ENCODE measurements around the gene SLC25A19.

- TF ChIP-seq EP300 (IDR thresholded peaks at IDR 0.05) (no peak), CTCF (IDR thresholded peaks at IDR 0.05) (no peak), POLR2AphosphoS5 (IDR thresholded peaks at IDR 0.05) (no peak)
Measured at GRCh38 chr17:75335315-75335714, 46.1 kb upstream of the SLC25A19 start.

Measured in upper lobe of left lung (tissue), 4 donors.